GM13976 (cell line): ENCODE data around the gene VAMP3.
A peak's percentile ranks its signal among the peaks of the same experiment; 100 is the strongest.

Source experiments
- DNase-seq: peaks from one replicate; pipeline ENCODE4 v3.0.0; 2012; ENCODE audit warnings: low spot score
- CTCF ChIP-seq: IDR thresholded peaks from 2 replicates; pipeline ENCODE4 v1.5.1; 2012; ENCODE audit warnings: borderline replicate concordance, mild to moderate bottlenecking; ENCODE audit not compliant: insufficient read depth; ENCODE audit errors: extremely low read depth, missing control alignments, control extremely low read depth
- in situ Hi-C: fragments of 300-500 bp; cut with MboI; formaldehyde crosslinking; loops from one replicate; pipeline ENCODE4 v1.12.0; 2022; ENCODE audit warnings: low sequenced_read_pairs, mixed read lengths, inconsistent platforms; ENCODE audit not compliant: unreplicated experiment

VAMP3 gene

GRCh38 chr1:7777591-7777990 lies 6.5 kb downstream of the VAMP3 start:
- DNase-seq = no peak
- in situ Hi-C loops = no loop called here
- no peak for TF ChIP-seq CTCF

GRCh38 chr1:7778133-7778628 lies 7.1 kb downstream of the VAMP3 start:
- in situ Hi-C loops = no loop called here
- TF ChIP-seq CTCF = no peak
- DNase-seq = no peak

GRCh38 chr1:7780976-7781375 lies 9.9 kb downstream of the VAMP3 start:
- in situ Hi-C loops = no loop called here
- no peak for DNase-seq

GRCh38 chr1:7781501-7781900 lies 10.4 kb downstream of the VAMP3 start:
- DNase-seq = no peak
- TF ChIP-seq CTCF = no peak

More at GRCh38 chr1:7780976-7781375, 9.9 kb downstream of the VAMP3 start:
- TF ChIP-seq CTCF = no peak

GRCh38 chr1:7781923-7782495 lies 10.9 kb downstream of the VAMP3 start:
- TF ChIP-seq CTCF = no peak
- in situ Hi-C loops = no loop called here
- DNase-seq = no peak

More at GRCh38 chr1:7781501-7781900, 10.4 kb downstream of the VAMP3 start:
- in situ Hi-C loops = no loop called here

- in situ Hi-C loops = no loop called here
- peak; percentile 79 for DNase-seq
- no peak for TF ChIP-seq CTCF
Measured at GRCh38 chr1:7783178-7783711, 12.1 kb downstream of the VAMP3 start.

GRCh38 chr1:7783826-7784491 lies 12.9 kb downstream of the VAMP3 start, which contains the start of gene PER3:
TSS of gene PER3 (plus strand) at chr1:7784291. CDS start at chr1:7784878, 587 bp downstream.
- no peak for TF ChIP-seq CTCF
- DNase-seq = peak; percentile 96
- in situ Hi-C loops = no loop called here
